ENCODE results near the gene THSD4. TPM values are rescaled to one million over a fixed set of nuclear protein-coding genes. Genes with fewer than 3 reads are reported as not detected.

Gene THSD4
- total RNA-seq, 1 donor: 50.9 TPM

DNA sequence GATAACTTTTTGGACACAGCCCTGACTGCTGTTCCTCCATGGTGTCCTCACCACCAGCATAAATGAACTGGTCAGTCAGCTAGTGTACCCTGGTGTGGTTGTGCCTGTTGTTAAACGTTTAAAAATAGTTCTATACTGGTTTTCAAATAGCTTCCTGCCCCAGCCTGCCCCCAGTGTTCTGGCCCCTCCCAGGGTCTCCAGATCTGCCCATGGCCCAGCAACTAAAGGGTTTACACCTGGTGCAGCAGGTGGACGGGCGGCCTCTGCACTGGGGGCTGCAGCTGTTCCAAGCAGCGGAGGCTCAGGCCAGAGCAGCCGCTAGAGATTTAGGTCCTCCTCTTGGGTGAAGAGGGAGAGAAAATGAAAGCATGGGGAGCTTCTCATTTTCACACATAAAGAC, 689.0 kb downstream of the THSD4 start:
- no peak for DNase-seq (ENCODE audit: low read depth)
- H3K4me3 ChIP-seq (ENCODE audit: low read depth, low read length): no peak overlapping the region
- TF ChIP-seq, protein P1, sequence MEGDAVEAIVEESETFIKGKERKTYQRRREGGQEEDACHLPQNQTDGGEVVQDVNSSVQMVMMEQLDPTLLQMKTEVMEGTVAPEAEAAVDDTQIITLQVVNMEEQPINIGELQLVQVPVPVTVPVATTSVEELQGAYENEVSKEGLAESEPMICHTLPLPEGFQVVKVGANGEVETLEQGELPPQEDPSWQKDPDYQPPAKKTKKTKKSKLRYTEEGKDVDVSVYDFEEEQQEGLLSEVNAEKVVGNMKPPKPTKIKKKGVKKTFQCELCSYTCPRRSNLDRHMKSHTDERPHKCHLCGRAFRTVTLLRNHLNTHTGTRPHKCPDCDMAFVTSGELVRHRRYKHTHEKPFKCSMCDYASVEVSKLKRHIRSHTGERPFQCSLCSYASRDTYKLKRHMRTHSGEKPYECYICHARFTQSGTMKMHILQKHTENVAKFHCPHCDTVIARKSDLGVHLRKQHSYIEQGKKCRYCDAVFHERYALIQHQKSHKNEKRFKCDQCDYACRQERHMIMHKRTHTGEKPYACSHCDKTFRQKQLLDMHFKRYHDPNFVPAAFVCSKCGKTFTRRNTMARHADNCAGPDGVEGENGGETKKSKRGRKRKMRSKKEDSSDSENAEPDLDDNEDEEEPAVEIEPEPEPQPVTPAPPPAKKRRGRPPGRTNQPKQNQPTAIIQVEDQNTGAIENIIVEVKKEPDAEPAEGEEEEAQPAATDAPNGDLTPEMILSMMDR (IDR thresholded peaks at IDR 0.05; ENCODE audit: insufficient read depth, low read length): no peak

DNA sequence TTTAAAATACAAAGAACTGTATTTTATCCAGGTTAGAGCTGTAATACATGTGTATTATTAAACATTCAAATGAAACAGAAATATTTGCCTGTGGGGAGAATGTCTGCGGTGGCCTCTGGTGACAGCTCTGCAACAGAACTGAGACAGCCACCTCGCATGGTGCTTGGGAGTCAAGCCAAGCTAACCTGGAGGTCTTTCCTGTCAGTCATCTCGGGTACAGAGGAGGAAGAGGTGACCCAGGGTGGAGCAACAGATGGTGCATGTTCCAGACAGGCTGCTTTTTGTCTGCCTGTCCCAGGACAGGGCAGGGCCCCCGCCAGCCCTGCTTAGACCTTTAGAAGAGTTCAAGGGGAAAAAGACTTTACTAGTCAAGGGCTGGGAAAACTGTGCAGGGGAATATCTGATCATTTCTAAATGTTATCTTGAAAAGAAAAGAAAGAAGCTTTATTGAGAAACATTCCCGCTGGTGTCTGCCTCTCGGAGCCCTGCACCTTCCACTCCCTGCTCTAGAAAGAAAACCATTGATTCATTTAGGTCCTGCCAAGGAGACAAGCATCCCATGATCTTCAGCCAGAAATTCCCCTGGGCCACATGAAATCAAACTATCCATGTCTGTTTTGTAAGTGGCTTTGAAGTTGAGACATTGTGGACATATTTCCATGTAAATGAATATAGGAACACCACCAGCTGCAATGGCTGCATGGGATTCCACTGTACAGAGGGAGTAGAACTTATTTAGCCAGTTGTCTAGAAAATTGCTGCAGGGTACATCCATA, 689.6 kb downstream of the THSD4 start:
- TF ChIP-seq, protein P1 (IDR thresholded peaks at IDR 0.05; ENCODE audit: insufficient read depth, low read length): no peak
- no peak for DNase-seq (ENCODE audit: low read depth)
- no peak overlapping the region for H3K4me3 ChIP-seq (ENCODE audit: low read depth, low read length)

DNA sequence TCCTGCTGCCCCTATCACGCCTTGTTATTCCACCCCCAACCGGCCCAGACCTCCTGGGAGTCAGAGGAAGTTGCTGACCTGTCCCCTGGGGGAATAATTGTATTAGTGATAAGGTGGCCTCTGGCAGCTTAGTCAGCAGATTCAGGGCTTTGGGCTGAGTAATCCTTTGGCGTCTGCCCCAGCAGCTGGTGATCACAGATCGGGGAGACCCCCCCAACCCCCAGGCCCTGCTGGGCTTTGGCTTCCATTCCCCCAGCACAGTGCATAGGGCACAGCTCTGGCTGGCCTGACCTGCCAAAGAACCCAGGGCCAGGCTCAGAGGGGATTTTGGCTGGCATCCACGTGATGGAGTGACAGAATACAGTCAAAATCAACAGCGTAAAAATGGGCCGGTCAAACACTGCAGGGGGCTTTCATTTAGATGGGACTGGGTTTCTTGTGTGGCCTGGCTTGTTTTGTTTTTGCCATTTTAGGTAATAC, 691.2 kb downstream of the THSD4 start:
- H3K4me3 ChIP-seq (ENCODE audit: low read depth, low read length): no peak overlapping the region
- peak; percentile 63 for DNase-seq (ENCODE audit: low read depth)
- TF ChIP-seq, protein P1 (IDR thresholded peaks at IDR 0.05; ENCODE audit: insufficient read depth, low read length): no peak

DNA sequence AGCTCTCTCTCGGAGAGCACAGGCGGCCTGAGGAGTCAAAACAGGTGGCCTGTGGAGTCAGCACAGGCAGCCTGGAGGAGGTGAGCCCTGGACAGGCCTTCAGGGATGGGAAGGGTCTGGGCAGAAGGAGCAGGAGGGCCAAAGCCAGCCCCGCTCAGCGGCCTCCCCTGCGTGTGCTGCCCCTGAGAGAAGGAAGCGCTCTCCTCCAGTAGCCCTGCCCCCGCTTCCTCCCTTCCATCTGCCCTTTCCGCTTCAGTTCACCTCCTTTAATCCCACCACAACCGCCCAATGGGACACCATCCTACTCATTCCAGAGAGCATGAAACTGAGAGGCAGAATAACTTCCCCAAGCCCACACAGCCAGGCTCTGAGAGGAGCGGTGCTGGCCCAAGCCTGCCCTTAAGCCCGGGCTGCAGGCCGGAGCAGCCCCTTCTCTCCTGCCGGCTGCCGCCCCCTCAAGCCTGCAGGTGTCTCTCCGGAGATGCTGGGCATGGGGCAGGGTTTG, 691.9 kb downstream of the THSD4 start:
- H3K4me3 ChIP-seq (ENCODE audit: low read depth, low read length): no peak overlapping the region
- TF ChIP-seq, protein P1 (IDR thresholded peaks at IDR 0.05; ENCODE audit: insufficient read depth, low read length): no peak
- DNase-seq (ENCODE audit: low read depth): no peak

DNA sequence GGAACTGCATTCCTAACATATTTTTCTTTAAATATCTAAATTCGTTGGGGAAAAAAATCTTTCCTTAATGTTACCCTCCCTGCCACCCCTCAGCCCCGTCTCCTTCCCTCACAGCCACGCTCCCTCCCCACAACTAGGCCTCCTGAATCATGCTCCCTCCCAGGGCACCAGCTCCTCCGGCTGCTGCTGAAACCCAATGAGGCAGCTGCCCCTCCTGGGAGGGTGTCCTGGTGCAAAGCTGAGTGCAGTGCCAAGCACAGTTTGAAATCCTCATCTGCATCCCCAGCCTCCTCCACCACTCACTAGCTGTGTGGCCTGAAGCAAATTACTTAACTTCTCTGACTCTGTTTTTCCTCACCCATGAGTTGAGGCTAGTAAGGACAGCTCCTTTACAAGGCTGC, 692.4 kb downstream of the THSD4 start:
- TF ChIP-seq, protein P1 (IDR thresholded peaks at IDR 0.05; ENCODE audit: insufficient read depth, low read length): no peak
- no peak overlapping the region for H3K4me3 ChIP-seq (ENCODE audit: low read depth, low read length)
- peak; percentile 23 for DNase-seq (ENCODE audit: low read depth)

DNA sequence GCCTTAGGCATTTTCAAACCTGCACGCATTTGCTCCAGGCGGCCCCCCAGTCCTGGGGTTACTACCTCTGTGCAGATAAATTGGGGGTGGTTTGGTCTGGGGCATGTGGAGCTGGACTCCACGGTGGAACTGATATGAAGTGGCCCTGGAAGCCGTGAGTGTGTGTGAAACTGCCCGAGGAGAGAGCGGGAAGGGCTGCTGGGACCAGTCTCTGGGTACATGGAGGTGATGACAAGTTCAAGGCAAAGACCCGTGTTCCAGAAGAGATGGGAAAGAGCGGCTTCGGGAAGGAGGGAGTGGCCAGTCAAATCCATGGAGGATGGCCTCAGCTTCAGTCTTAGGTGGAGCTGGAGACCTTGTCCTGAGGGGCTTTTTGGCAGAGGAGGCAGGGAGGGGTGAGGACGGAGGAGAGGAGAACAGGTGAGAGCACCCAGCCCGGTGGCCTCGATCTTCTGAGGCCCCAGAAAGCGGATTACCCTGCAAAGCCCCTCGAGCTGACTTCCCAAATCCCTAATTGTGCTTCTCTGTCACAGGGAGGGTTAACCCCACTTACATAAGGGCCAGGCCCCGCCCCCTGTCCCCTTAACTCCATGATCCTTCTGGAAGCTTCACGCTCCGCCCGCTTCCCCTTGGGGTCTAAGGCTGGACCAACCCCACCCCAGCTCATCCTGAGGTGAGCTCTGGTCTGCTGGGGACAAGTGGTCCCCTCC, 693.2 kb downstream of the THSD4 start:
- TF ChIP-seq, protein P1 (IDR thresholded peaks at IDR 0.05; ENCODE audit: insufficient read depth, low read length): no peak

More for the DNA sequence above, 693.2 kb downstream of the THSD4 start:
- no peak for DNase-seq (ENCODE audit: low read depth)
- H3K4me3 ChIP-seq (ENCODE audit: low read depth, low read length): no peak overlapping the region

All from fibroblast of the aortic adventitia (primary cell).